Measurements from ENCODE around the gene SZRD1.

SZRD1 gene

GRCh38 chr1:16441282-16441665 lies 74.2 kb downstream of the SZRD1 start:
- DNase-seq: peak in 3 of 6 experiments; percentile 71 to 82 (median 72)

- peak in 1 of 6 experiments; percentile 2 for DNase-seq
Measured at GRCh38 chr1:16442265-16442664, 75.2 kb downstream of the SZRD1 start.

GRCh38 chr1:16442941-16443340 lies 75.9 kb downstream of the SZRD1 start:
- DNase-seq: no peak

DNA sequence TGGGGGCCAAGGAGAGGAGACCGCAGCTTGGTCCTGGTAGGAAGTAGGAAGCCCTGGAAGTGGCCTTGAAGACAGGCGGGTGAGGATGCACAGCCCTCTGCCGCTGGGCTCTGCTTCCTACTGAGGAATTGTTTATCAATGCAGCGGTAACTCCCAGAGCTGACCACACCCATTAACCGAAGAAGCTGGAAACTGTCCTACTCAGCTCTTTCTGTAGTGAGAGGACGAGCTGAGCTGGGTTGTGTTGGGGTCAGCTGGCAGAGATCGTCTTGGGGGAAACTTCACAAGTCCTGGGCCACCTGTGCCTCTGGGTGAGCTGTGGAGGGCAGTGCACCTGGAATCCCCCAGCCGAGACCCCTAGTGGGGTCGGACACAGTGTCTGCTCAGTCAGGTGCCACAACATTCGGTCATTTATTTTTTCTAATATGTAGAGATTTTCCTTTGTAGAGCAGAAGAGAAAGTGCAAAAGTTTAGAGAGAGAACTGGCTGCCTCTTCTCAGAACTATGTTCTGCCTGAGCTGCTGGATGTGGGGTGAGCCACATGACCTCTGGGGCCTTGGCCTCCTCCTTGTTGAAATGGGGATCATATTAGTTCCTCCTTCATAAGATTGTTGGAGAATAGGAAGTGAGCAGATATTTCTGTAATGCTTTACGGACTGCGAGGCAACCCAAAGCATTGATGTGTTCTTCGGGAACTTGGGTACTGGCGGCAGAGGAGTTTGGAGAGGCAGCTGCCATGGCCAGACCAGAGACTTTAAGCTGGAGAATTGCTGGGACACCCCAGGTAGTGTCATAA lies 77.1 kb downstream of the SZRD1 start:
- no peak for DNase-seq

DNA sequence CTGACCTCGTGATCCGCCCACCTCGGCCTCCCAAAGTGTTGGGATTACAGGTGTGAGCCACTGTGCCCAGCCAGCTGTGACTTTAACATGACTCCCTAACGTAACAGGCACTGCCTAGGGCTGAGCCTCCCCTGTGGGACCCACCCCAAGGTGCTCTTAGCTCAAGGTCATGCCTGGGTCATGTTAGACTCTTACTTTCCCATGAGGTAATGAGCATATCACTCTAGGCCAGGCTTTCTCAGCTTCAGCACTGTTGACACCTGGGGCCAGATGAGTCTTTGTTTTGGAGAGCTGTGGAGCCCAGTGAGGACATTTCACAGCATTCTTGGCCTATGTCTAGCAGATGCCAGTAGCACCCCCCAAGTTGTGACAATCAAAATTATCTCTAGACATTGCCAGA lies 78.0 kb downstream of the SZRD1 start:
- DNase-seq: no peak

DNA sequence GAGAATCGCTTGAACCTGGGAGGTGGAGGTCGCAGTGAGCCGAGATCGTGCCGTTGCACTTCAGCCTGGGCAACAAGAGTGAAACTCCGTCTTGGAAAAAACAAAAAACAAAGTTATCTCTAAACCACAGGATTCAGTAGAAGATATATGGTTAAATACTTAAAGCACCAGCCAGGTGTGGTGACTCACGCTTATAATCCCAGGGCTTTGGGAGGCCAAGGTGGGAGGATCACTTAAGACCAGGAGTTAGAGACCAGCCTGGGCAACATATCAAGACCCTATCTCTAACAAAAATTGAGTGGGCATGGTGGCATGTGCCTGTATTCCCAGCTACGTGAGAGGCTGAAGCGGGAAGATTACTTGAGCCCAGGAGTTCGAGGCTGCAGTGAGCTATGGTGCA lies 79.1 kb downstream of the SZRD1 start:
- no peak for DNase-seq

DNA sequence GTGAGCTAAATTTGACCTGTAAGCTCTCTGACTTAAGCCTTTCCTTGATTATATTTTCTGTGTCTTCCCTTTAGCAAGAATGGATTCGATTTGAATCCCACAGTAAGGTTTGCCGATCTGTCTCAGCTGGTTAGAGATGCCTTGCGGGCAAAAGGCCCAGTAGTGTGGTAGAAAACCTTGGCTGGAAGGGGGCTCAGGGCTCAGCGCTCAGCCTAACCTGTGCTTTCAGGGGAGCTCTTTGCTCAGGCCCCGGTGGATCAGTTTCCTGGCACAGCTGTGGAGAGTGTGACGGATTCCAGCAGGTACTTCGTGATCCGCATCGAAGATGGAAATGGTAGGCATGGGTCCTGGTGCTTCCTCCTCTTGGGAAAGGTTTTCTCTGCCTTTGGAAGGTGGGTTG lies 80.6 kb downstream of the SZRD1 start:
- DNase-seq: no peak
